GM19467 (cell line): ENCODE data around the gene HSPA1L.

ENCODE experiments used
- ATAC-seq: cut with Tn5 transposase; IDR thresholded peaks from one replicate; pipeline ENCODE4 v1.9.1; 2021; ENCODE audit warnings: mild to moderate bottlenecking, moderate library complexity; ENCODE audit not compliant: unreplicated experiment

The HSPA1L gene

DNA sequence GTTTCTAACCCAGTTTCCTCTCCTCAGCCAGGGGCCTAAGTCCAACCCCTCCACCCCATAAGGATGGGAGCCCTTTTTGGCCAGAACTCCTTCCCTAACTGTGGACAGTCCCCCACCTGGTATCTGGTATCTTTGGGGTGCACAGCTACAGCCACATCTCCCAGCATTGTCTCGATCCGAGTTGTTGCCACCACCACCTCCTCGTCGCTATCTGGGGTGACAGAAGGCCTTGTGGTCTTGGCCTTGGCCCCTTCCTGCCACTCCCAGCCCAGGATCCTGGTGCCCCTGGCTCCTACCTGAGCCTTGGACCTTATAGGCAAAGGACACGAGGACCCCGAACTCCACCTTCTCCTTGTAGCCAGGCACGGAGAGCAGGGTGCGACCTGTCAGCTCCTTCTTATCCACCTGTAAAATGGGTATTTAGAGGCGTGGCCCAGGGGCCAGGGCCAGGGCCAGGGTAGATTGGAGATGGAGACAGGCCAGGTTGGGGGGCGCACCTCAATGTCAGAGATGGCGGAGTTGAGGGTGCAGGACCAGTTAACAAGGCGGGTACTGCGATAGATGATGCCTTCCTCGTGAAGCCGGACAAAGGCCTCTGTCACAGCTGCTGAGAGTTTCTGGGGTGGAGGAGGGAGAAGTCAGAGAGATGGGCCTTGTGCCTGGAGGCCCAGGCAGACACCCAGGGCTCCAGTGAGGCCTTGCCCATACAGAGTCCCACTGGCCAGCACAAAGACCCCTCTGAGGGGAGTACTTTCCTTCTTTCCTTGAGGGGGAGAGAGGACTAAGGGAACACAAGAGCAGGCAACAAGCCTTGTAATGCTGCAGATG, 30.8 kb downstream of the HSPA1L start:
- ATAC-seq = no peak

DNA sequence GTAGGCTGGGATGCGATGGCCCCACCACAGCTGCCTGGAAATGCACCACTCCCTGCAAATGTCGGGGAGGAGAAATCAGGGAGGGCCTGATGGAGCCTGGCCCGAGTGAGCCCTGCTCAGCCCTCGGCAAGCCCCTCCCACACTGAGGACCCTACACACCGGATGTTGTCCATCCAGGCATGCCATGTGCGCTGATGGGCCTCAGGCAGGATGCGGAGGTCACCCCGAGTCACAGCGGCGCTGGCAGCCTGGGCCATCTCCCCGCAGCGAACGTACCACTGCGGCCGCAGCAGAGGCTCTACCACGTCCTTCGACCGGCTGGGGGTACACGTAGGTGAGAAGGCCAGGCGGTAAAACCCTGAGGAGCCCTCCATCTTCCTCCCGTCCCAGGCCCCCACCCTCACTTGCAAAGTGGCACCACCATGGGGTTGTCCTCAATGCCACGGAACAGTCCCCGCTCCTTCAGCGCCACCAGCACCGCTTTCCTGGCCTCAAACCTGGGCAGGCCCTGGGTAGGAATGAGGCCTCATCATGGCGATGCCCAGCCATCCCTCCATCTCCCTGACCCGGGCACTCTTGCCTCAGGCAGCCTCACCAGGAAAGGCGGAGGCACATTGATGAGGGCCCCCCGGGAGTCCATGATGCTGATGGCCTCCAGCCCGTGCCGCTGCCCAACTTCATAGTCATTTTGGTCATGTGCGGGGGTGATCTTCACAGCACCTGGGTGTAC, 32.8 kb downstream of the HSPA1L start:
- ATAC-seq = no peak

DNA sequence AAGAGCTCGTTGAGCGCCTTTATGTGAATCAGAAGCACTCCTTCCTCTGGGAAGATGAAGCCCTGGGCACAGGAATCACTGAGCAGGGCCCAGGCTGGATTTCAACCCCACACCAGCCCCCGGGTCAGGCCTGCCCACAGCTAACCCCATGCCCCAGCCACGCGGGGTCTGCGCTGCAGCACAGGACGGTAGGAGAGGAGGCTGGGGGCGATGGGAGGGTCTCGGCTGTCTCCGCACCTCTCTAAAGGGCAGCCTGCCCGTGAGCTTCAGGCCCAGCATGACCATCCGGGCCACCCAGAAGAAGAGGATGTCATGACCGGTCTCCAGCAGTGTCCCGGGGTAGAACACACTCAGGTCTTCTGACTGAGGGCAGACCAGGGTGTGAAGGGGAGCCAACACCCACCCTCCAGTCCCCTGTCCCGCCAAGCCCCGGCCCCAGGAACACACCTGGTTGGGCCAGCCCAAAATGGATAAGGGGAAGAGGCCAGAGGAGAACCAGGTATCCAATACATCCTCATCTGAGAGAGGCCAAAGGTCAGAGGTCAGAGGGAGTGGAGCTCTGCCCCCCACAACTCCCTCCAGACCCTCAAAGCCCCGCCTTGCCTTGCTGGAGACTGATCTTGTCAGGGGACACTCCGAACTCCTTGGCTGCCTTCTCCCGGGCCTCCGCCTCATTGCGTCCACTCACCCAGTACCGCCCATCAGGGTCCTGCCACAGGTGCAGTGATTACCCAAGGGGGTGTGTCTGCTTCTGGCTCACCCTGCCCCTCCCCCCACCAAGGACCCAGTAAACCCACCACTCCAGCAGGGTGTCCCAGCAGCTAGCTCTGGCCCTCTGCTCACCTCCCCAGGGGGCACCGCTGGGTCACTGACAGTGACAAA, 33.6 kb downstream of the HSPA1L start:
- ATAC-seq = no peak

DNA sequence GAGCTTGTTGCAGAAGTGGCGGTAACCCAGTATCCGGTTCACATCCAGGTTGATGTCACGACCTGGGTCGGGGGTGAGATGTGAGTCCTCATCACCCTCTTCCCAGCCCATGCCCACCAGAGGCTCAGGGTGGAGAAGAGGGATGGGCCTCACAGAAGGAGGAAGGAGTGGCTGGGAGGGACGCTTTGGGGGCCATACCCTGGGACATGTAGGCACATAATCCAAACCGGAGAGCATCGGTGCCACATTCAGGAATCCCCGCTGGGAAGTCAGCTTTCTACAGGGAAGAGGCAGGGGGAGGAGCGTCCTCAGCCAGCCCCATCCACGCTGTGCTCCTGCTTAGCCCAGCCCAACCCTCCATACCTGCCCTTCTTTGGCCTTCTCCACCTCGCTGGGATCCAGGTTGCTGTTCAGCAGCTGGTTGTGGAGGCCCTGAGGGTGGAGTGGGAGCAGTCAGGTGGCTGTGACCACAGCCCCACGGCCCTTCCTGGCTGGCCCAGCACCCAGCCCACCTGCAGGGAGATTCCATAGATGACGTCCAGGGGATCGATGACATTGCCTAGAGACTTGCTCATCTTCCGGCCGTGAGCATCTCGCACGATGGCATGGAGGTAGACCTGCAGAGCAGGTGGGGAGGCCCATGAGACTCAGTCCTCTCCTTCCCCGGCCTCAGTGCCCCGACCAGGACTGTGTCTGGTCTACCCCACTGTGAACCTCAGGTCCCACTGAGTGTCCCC, 34.4 kb downstream of the HSPA1L start:
- no peak for ATAC-seq

DNA sequence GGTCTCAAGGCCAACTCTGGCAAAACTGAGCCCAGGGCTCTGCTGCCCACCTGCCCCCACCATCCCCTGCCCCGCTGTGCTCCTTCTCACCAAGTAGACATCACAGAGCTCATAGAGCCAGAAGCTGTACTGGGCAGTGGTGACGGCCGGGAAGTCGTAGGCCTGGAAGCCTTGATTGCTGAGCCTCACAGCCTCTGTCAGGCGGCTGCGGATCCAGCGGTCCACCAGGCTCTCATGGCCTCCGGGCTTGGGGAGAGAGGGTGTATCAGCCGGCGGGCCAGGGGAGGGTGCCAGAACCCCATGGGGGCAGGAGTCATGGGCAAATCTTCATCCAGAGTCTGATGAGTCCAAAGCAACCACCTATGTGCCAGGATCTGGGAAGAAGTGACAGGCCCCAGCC, 35.2 kb downstream of the HSPA1L start:
- ATAC-seq = no peak

DNA sequence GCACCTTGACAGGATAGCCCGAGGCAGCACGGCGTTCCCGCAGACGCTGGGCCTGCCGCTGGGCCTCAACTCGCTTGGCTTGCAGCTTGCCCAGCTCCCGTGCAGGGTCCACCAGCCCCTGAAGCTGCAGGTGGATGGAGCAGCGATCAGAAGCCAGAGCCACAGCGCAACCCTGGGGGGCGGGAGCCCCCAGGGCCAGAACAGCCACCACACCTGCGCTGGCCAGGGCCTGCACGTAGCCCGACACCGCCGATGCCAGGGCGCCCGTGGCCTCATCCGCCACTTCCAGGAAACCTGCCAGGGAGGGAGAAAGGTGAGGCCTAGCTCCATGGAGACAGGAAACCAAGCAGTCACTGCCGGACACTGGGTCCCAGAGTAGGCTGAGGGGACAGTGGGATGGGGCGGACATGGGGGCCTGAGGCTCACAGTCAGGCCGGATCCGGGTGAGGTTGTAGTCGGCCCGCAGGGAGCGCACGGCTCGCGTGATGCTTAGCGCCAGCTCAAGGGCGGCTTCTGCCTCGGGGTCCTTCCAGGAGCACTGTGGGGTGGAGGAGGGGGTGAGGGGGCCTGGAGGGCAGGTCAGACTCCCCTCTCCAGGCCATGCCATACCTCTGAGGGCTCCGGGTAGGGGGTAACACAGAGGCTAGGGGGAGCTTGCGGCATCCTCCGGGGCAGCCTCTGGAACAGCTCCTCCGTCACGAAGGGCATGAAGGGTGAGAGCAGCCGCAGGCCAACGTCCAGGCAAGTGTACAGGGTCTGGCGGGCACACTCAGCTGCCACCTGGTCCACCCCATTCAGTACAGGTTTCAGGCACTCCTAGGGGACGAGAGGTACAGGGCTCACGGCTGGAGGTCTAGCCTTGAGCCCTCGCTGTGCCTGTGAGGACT, 35.8 kb downstream of the HSPA1L start:
- ATAC-seq = no peak

DNA sequence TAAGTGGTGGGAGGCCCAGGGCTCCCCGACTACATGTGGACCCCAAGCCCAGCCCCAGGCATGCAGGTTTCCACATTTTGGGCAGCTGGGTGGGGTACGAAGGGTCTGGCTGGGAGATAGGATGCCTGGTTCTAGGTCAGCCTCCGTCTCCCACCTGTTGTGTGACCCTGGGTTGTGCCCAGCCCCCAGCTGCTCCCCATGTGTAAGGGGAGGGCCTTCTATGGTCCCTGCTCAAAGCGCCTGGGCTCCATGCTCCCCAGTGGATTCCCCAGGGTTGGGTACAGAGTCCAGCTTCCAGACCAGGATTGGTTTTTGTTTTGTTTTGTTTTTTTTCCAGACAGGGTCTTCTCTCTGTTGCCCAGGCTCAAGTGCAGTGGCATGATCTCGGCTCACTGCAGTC, 36.9 kb downstream of the HSPA1L start:
- no peak for ATAC-seq

DNA sequence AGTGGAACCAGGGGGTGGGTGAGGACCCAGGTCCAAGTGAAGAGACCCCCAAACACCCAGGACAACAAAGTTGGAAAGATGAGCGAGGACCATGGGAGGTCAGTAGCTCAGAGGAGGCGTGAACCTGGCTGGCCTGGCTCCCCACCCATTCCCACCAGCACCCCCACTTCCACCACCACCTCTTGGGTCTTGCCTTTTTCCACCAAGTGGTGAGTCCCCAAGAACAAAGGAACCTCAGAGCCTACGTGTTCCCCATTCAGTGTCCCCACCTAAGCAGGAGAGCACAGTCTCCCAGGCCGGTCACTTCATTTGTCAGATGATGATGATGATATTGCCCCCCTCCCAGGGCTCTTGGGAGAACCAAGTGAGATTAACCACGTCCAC, 37.4 kb downstream of the HSPA1L start:
- ATAC-seq = no peak

DNA sequence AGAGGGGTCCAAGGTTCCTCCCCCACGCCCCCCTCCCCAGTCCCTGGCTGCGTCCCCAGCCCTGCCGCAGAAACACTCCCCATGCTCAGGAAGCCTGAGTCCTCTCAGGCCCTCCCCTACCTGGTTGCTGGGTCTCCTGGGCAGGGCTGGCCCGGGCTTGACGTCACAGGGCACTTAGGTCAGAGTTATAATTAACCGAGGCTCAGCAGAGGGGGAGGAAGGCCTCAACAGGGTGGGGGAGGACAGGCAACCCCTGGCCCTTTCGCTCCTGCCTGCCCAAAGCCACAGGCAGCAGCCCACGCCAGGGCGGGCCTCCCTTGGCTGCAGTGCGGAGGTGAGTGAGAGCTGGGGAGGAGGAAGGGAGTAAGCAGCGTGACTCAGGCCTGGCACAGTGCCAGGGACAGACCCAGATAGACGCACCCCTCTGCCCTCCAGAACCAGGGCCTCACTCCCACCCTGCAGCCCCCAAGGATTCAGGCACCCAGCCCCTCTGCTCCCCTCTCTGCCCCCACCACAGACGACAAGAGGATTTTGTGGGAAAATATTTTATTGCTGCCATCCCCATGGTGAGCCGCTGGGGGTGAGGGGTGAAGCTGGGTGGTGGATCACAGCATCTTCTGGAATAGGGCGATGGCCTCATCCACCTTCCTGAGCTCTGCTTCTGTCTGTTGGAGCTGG, 38.0 kb downstream of the HSPA1L start, which contains the start of gene VWA7:
VWA7 (minus strand) TSS at position 340 of the 678 bp plus-strand sequence. CDS start 549 bp downstream, outside the sequence.
- no peak for ATAC-seq

DNA sequence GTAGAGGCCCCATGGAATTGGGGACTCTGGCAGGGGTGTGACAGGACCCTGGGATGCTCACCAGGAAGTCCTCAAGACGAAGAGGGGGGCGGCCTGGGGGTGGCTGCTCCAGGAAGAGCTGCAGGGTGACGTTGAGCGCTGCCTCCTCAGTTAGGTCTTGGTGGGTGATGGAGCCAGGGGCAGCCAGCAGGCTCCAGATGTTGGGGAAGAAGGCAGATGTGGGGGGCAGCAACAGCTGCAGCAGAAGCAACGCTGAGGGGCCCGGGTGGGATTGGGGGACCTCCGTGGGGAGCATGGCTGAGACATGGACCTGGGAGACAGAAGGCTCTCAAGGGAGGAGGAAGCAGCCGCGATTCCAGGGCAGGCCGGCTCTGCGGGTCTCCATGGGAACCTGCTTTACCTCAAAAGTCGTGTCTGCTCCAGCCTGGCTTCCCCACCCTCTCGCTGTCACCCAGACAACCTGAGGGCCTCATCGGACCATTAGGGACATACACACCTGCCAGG, 38.5 kb downstream of the HSPA1L start:
- no peak for ATAC-seq

DNA sequence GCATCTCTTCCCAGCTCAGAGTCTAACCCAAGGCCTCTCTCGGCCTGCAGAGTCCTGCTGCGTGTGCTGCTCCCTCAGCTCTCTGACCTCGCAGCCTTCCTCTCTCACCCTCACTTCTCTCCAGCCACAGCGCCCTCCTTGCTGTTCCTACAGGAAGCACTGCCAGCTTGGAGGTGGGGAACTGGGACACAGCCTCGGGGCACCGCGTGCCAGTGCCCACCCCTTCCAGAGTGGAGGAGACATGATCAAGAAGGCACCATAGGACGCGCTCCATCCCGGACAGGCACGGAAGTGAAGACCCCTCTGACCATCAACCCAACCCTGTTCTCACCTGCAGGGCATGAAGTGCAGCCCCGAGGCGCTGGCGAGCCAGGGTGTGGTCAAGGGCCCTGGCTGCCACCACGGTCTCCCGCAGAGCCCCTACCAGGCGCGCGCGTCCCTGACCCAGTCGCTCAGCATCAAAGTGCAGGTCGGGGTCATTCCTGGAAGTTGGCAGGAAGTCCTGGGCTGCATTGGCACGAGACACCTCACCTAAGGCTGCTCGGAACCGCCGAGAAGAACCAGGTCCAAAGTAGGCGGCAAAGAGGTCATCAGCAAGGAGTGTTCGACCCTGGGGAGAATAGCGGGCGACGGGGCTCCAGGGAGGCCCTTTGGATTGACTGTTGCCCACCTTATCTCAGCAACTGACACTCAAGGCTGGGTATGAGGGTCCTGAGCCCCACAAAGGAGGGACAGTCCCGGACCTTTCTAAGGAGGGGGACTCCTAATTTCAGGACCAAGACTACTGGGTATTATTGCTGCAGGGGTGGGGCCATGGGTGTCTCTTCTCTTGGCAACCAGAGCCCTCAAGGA, 39.2 kb downstream of the HSPA1L start:
- no peak for ATAC-seq

DNA sequence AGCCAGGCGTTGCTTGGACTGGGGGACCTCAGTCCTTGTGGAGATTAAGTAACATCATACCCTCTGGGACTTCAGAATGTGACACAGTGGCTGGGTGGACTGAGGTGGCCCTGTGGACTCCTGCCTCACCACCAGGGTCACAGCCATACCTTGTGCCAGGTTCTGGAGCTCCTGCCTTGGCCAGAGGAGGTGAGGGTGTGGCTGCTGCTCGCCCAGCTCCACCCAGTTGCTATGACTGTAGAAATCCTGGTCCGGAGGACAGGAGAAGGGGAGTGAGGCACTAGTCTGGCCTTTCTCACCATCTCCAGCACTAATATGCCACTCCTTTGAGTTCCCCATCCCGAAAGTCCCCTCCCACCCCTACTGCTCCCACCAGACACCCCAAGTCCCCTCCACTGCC, 39.9 kb downstream of the HSPA1L start:
- ATAC-seq = no peak

DNA sequence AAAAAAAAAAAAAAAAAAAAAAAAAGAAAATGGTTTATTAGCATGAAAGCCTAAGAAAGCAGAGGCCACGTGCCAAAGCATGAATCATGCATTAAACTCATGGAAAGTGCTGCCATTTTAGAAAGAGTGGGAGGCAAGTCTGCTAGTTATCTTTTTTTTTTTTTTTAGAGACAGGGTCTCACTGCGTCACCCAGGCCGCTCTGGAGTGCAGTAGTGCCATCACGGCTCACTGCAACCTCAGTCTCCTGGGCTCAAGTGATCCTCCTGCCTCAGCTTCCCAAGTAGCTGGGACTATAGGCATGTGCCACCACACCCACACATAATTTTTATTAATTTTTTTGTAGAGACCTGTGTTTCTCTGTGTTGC, 43.1 kb downstream of the HSPA1L start:
- no peak for ATAC-seq

DNA sequence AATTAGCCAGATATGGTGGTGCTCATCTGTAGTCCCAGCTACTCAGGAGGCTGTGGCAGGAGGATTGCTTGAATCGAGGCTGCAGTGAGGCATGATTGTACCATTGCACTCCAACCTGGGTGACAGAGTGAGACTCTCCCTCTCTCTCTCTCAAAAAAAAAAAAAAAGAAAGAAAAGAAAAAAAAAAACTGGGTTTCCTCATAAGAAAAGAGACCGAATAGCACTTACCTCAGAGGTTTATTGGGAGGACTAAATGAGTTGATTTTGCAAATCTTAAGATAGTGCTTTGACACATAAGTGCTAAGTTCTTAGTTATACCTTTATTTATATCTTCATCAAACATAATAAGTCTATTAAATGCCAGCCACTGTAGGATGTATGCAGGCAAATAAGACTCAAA, 44.2 kb downstream of the HSPA1L start:
- no peak for ATAC-seq

DNA sequence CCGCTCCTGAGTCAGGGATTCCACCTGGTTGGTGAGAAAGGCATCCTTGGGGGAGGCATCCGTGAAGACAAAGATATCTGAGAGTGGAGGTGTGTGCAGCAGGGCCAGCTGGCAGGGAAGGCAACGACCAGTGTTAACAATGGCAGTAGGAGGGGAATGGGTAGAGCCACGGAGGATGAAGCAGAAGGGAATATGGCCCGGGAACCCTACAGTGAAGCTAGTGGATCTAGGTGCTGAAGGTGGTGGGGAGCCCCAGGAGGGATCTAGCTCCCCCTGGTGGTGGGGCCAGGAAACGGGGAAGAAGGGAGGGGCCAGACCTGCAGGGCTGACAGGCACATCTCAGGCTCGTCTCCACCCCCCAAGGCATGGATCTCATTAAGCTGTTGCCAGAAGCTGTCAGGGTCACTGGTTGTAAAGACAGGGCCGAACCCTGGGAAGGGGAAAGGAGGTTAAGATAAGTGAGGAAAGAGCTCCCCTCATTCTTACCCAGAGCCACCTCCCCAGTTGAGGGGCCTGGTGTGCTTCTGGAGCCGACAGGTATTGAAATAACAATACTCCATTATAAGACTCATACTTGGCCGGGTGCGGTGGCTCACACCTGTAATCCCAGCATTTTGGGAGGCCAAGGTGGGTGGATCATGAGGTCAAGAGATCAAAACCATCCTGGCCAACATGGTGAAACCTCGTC, 45.3 kb downstream of the HSPA1L start:
- no peak for ATAC-seq

DNA sequence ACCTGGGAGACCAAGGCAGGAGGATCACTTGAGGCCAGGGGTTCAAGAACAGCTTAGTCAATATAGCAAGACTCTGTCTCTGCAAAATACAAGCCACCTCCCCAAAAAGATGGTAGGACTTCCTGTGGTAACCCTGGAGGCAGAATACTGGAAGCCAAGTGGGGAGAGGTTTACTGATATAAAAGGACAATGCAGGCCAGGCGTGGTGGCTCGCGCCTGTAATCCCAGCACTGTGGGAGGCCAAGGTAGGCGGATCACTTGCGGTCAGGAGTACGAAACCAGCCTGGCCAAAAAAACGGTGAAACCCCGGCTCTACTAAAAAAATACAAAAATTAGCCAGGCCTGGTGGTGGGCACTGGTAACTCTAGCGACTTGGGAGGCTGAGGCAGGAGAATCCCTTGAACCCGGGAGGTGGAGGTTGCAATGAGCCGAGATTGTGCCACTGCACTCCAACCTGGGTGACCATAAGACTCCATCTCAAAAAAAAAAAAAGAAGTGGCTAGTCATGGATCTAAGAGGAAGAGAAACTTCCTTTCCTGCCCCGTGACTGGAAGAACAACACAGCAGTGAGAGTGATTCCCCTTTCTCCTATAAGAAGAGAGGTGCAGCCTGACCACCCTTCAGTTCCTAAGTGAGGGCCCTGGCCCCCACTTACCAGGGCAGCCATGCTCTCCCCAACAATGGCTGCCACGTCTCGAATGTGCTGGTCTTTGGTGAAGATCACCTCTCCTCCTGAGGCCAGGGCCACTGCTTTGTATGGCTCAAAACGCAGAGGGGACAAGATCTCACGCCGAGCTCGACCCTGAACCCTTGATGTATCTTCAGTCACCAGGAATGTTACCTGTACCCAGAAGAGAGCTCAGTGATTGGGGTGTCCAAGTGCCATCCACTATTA, 46.5 kb downstream of the HSPA1L start:
- no peak for ATAC-seq
